Measurements from ENCODE around the gene ANKRD44. TPM values are rescaled to one million over a fixed set of nuclear protein-coding genes. Genes with fewer than 3 reads are reported as not detected.
A peak's percentile ranks its signal among the peaks of the same experiment; 100 is the strongest.

Gene ANKRD44
- polyA plus RNA-seq, 1 experiment, result 14.7 TPM

- no peaks in the 10 kb centered on the region for H3K27me3 ChIP-seq (ENCODE audit: control insufficient read depth, insufficient read depth, low read length)
- no peak for DNase-seq (ENCODE audit: low read depth, low spot score)
- H3K9me3 ChIP-seq (ENCODE audit: control insufficient read depth, insufficient read depth, low read length), result no peaks in the 10 kb centered on the region
- ChIA-PET CTCF (interaction anchor here (0.8 to 2.0 kb wide), 5 partner anchors 16 to 216 kb away, joined by 3 to 14 read pairs (median 4); no protein-coding TSS in a partner anchor), POLR2A (no interaction called here)
- TF ChIP-seq CTCF (IDR thresholded peaks at IDR 0.05; ENCODE audit: low read depth, low read length), result no peak
- no peak overlapping the region for H3K4me3 ChIP-seq (ENCODE audit: low read depth, low read length)
- H3K27ac ChIP-seq (ENCODE audit: low read depth, low read length), result no peak overlapping the region
Observed at GRCh38 chr2:197157879-197158537, 152.6 kb downstream of the ANKRD44 start.

- TF ChIP-seq CTCF (IDR thresholded peaks at IDR 0.05; ENCODE audit: low read depth, low read length), result no peak
- ChIA-PET POLR2A (no interaction called here), CTCF (interaction anchor here (1.0 kb wide), 1 partner anchor 10 kb away, joined by 3 read pairs; no protein-coding TSS in a partner anchor)
- H3K27ac ChIP-seq (ENCODE audit: low read depth, low read length), result no peak overlapping the region
- no peak overlapping the region for H3K4me3 ChIP-seq (ENCODE audit: low read depth, low read length)
- no peak for DNase-seq (ENCODE audit: low read depth, low spot score)
- no peaks in the 10 kb centered on the region for H3K9me3 ChIP-seq (ENCODE audit: control insufficient read depth, insufficient read depth, low read length)
- H3K27me3 ChIP-seq (ENCODE audit: control insufficient read depth, insufficient read depth, low read length), result no peaks in the 10 kb centered on the region
Observed at GRCh38 chr2:197156771-197157170, 153.8 kb downstream of the ANKRD44 start.

GRCh38 chr2:197152451-197153228 is 157.9 kb downstream of the ANKRD44 start:
- H3K4me3 ChIP-seq (ENCODE audit: low read depth, low read length), result no peak overlapping the region
- ChIA-PET CTCF (interaction anchor here (0.6 to 2.2 kb wide), 10 partner anchors 9 to 226 kb away, joined by 3 to 17 read pairs (median 4); no protein-coding TSS in a partner anchor), POLR2A (interaction anchor here (0.7 kb wide), 1 partner anchor 301 kb away, joined by 5 read pairs; the partner anchor contains the start of gene COQ10B)
- DNase-seq (ENCODE audit: low read depth, low spot score), result no peak
- no peaks in the 10 kb centered on the region for H3K27me3 ChIP-seq (ENCODE audit: control insufficient read depth, insufficient read depth, low read length)
- H3K27ac ChIP-seq (ENCODE audit: low read depth, low read length), result peak overlapping the region; percentile 43
- no peaks in the 10 kb centered on the region for H3K9me3 ChIP-seq (ENCODE audit: control insufficient read depth, insufficient read depth, low read length)
- TF ChIP-seq CTCF (IDR thresholded peaks at IDR 0.05; ENCODE audit: low read depth, low read length), result peak; percentile 40

GRCh38 chr2:197149546-197149945 is 161.0 kb downstream of the ANKRD44 start:
- H3K27ac ChIP-seq (ENCODE audit: low read depth, low read length), result no peak overlapping the region
- CTCF ChIA-PET, result interaction anchor here (1.3 kb wide), 1 partner anchor 19 kb away, joined by 4 read pairs; no protein-coding TSS in a partner anchor

More at GRCh38 chr2:197149546-197149945, 161.0 kb downstream of the ANKRD44 start:
- Histone ChIP-seq H3K4me3 (ENCODE audit: low read depth, low read length) (no peak overlapping the region), H3K27me3 (ENCODE audit: control insufficient read depth, insufficient read depth, low read length) (no peaks in the 10 kb centered on the region), H3K9me3 (ENCODE audit: control insufficient read depth, insufficient read depth, low read length) (no peaks in the 10 kb centered on the region)
- TF ChIP-seq CTCF (IDR thresholded peaks at IDR 0.05; ENCODE audit: low read depth, low read length), result no peak
- DNase-seq (ENCODE audit: low read depth, low spot score), result no peak
- POLR2A ChIA-PET, result no interaction called here

Measured in AG04450 (cell line).